ENCODE results near the gene LOXL1. TPM values are rescaled to one million over a fixed set of nuclear protein-coding genes. Genes with fewer than 3 reads are reported as not detected.

The LOXL1 gene
- total RNA-seq, 4 donors from 2014 or later, result 4.3 to 12.1 (median 7.3) TPM

DNA sequence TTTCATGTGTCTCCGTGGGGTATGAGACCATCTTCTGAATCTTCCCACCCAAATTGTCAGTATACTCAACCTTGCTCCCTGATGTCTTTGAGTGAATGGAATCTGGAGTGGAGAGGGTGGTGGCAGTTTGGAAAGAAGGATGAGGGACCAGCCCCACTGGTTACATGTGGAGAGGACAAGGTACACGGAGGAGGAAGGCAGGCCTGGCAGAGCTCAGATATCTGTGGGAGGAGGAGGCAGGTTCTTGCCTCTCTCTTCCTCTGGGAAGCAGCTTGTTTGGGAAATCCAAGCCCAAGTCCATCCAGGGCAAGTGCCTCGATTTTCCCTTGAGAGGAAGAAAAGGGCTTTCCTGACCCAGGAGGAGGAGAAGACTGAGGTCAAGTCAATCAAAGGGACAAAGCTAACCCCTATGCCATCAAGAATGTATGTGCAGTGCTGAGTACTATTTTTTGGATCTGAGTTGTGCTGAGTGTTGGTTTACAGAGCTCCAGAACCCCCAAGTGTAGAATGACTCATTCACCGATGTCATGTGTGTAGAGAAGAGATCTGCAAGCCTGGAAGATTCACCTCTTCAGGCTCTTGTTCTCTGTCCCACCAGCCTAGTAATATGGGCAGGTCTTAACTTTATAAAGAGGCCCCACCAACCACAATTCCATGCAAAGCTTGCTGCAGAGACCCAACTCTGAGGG lies 19.8 kb upstream of the LOXL1 start:
- no peak for TF ChIP-seq POLR2AphosphoS5 (IDR thresholded peaks at IDR 0.05)
- TF ChIP-seq POLR2A (IDR thresholded peaks at IDR 0.05), result no peak
- TF ChIP-seq CTCF (IDR thresholded peaks at IDR 0.05), result no peak
- TF ChIP-seq EP300 (IDR thresholded peaks at IDR 0.05), result no peak
- Histone ChIP-seq H3K4me3 (no peak overlapping the region), H3K4me1 (no peaks in the 10 kb centered on the region), H3K27ac (no peak overlapping the region), H3K27me3 (no peaks in the 10 kb centered on the region), H3K36me3 (no peaks in the 10 kb centered on the region), H3K9me3 (no peaks in the 10 kb centered on the region)
- DNase-seq (ENCODE audit: low spot score in 2 of 2), result no peak
- WGBS, result 71% methylated on average over 4 of the region's 4 CpGs

GRCh38 chr15:73907035-73907408 lies 19.2 kb upstream of the LOXL1 start:
- Histone ChIP-seq H3K4me1 (no peaks in the 10 kb centered on the region), H3K27me3 (no peaks in the 10 kb centered on the region), H3K9me3 (no peaks in the 10 kb centered on the region), H3K4me3 (no peak overlapping the region), H3K27ac (no peak overlapping the region), H3K36me3 (no peaks in the 10 kb centered on the region)
- DNase-seq (ENCODE audit: low spot score in 2 of 2), result no peak
- TF ChIP-seq CTCF (IDR thresholded peaks at IDR 0.05) (no peak), EP300 (IDR thresholded peaks at IDR 0.05) (no peak), POLR2AphosphoS5 (IDR thresholded peaks at IDR 0.05) (no peak), POLR2A (IDR thresholded peaks at IDR 0.05) (no peak)
- whole genome bisulfite sequencing, result 67% methylated on average over 2 of the region's 2 CpGs

GRCh38 chr15:73908030-73908821 lies 18.0 kb upstream of the LOXL1 start:
- no peaks in the 10 kb centered on the region for H3K27me3 ChIP-seq
- WGBS, result 26% methylated on average over 4 of the region's 7 CpGs
- no peaks in the 10 kb centered on the region for H3K9me3 ChIP-seq
- no peaks in the 10 kb centered on the region for H3K4me1 ChIP-seq
- H3K36me3 ChIP-seq, result no peaks in the 10 kb centered on the region
- DNase-seq (ENCODE audit: low spot score in 2 of 2), result peak in 1 of 2 donors; percentile 83
- no peak overlapping the region for H3K27ac ChIP-seq
- no peak overlapping the region for H3K4me3 ChIP-seq
- no peak for TF ChIP-seq EP300 (IDR thresholded peaks at IDR 0.05)
- TF ChIP-seq CTCF (IDR thresholded peaks at IDR 0.05), result peak; percentile 37 to 94

DNA sequence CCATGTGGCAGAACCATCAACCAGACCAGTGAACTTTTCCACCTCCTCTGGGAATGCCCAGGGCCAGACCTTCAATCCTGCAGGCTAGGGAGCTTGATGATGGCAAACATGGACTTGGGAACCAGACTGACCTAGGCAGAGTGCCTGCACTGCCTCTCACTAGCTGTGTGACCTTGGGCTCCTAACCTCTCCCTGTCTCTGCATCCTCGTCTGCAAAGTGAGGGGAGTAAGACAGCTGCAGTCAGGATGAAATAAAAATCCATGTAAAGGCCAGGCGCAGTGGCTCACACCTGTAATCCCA lies 17.5 kb upstream of the LOXL1 start:
- H3K36me3 ChIP-seq, result no peaks in the 10 kb centered on the region
- TF ChIP-seq POLR2AphosphoS5 (IDR thresholded peaks at IDR 0.05) (no peak), POLR2A (IDR thresholded peaks at IDR 0.05) (no peak), EP300 (IDR thresholded peaks at IDR 0.05) (no peak), CTCF (IDR thresholded peaks at IDR 0.05) (no peak)
- H3K27me3 ChIP-seq, result no peaks in the 10 kb centered on the region
- no peak overlapping the region for H3K27ac ChIP-seq
- no peak overlapping the region for H3K4me3 ChIP-seq
- 100% methylated on average over 1 of the region's 2 CpGs for WGBS
- DNase-seq (ENCODE audit: low spot score in 2 of 2), result no peak
- no peaks in the 10 kb centered on the region for H3K4me1 ChIP-seq
- no peaks in the 10 kb centered on the region for H3K9me3 ChIP-seq

DNA sequence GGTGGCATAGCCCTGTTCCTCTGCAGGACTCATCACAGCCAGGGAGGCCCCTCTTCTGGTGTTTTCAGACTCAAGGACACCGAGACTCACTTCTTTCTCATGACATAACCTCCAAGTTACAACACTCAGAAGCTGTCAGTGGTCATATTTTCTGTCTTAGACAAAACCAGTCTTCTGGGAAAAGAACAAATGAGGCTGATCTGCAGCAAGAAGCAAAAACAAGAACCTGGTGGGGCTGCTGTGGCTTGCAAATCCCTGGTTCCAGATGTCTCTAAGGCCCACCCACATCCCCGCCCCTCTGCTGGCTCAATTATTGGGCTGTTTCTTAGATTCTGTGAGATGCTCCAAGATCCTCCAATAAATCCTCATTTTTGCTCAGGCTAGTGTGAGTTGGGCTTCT lies 16.6 kb upstream of the LOXL1 start:
- TF ChIP-seq POLR2A (IDR thresholded peaks at IDR 0.05) (no peak), POLR2AphosphoS5 (IDR thresholded peaks at IDR 0.05) (no peak)
- no peaks in the 10 kb centered on the region for H3K36me3 ChIP-seq
- no peaks in the 10 kb centered on the region for H3K9me3 ChIP-seq
- WGBS, result 89% methylated on average over 2 of the region's 2 CpGs
- H3K4me1 ChIP-seq, result no peaks in the 10 kb centered on the region
- no peak for DNase-seq (ENCODE audit: low spot score in 2 of 2)
- no peaks in the 10 kb centered on the region for H3K27me3 ChIP-seq
- H3K27ac ChIP-seq, result no peak overlapping the region
- H3K4me3 ChIP-seq, result no peak overlapping the region

Measured in suprapubic skin (tissue), 4 donors.